GM12801 (cell line): ENCODE results near the gene NMRK2.

Experiments used
- TF ChIP-seq, protein P1 (sequence below): IDR thresholded peaks from one replicate; pipeline ENCODE4 v1.5.1; 2011; ENCODE audit warnings: control low read depth; ENCODE audit not compliant: insufficient read length; ENCODE audit errors: extremely low read depth

Gene NMRK2, protein sequence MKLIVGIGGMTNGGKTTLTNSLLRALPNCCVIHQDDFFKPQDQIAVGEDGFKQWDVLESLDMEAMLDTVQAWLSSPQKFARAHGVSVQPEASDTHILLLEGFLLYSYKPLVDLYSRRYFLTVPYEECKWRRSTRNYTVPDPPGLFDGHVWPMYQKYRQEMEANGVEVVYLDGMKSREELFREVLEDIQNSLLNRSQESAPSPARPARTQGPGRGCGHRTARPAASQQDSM

GRCh38 chr19:3932931-3933810 lies at the start of gene NMRK2:
Gene NMRK2 (plus strand): TSS chr19:3933069. CDS start chr19:3933672, 603 bp downstream.
- TF ChIP-seq, protein P1, sequence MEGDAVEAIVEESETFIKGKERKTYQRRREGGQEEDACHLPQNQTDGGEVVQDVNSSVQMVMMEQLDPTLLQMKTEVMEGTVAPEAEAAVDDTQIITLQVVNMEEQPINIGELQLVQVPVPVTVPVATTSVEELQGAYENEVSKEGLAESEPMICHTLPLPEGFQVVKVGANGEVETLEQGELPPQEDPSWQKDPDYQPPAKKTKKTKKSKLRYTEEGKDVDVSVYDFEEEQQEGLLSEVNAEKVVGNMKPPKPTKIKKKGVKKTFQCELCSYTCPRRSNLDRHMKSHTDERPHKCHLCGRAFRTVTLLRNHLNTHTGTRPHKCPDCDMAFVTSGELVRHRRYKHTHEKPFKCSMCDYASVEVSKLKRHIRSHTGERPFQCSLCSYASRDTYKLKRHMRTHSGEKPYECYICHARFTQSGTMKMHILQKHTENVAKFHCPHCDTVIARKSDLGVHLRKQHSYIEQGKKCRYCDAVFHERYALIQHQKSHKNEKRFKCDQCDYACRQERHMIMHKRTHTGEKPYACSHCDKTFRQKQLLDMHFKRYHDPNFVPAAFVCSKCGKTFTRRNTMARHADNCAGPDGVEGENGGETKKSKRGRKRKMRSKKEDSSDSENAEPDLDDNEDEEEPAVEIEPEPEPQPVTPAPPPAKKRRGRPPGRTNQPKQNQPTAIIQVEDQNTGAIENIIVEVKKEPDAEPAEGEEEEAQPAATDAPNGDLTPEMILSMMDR = no peak

- TF ChIP-seq, protein P1 = no peak
Observed at GRCh38 chr19:3890591-3890990, 42.3 kb upstream of the NMRK2 start.

GRCh38 chr19:3893509-3894179 lies 39.2 kb upstream of the NMRK2 start:
- TF ChIP-seq, protein P1 = no peak

DNA sequence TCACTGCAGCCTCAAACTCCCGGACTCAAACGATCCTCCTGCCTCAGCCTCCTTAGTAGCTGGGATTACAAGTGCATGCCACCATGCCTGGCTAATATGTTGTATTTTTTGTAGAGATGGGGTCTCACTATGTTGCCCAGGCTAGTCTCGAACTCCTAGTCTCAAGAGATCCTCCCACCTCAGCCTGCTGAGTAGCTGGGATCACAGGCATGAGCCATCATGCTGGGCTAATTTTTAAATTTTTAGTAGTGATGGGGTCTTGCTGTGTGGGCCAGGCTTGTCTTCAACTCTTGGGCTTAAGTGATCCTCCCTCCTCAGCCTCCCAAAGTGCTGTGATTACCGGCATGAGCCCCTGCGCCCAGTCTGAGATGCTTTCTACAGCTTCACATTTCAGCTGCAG lies 37.1 kb upstream of the NMRK2 start:
- TF ChIP-seq, protein P1 = no peak

DNA sequence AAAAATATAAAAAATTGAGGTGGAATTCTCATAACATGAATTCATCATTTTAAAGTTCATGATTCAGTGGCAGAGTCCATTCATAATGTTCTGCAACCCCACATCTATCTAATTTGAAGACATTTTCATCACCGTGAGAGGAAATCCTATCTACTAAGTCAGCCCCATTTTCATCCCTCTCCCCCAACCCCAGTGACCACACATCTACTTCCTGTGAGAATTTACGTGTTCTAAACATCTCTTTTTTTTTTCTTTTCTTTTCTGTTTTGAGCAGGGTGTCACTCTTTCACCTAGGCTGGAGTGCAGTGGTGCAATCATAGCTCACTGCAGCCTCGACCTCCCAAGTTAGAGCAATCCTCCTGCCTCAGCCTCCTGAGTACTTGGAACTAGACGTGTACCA lies 34.9 kb upstream of the NMRK2 start:
- TF ChIP-seq, protein P1 = no peak

DNA sequence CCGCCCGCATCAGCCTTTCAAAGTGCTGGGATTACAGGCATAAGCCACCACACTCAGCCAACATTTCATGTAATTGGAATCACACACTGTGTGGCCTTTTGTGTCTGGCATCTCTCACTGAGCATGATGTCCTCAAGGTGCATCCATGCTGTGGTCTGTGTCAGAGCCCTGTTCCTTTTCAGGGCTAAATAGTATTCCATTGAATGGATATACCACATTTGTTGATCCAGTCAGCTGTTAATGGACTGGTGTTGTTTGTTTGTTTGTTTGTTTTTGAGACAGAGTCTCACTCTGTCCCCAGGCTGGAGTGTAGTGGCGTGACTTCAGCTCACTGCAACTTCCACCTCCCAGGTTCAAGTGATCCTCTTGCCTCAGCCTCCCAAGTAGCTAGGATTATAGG lies 34.4 kb upstream of the NMRK2 start:
- TF ChIP-seq, protein P1 = no peak

DNA sequence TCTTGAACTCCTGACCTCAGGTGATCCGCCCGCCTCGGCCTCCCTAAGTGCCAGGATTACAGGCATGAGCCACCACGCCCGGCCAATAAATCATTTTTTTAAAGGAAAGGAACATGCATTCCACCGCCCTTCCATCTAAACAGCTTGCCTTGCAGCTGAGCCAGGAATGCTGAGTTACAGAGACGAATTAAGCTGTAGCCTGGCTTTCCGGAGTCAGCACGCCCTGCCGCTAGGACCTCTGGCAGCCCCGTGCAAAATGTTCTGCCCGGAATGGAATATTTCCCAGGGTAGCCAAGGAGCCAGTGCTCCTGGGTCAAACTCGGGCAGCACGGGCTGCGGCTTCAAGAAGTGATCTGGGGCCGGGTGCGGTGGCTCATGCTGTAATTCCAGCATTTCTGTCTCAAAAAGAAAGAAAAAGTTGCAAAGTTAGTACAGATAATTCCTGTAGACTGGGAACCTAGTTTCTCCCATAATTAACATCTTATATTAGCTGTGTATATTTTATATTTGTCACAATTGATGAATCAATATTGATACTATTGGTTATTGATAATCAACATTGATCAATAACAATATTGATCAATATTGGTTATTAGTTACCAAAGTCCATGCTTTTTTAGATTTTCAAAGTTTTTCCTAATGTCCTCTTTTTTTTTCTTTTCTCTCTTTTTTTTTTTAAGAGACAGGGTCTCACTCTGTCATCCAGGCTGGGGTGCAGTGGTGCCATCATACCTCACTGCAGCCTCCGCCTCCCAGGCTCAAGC lies 33.2 kb upstream of the NMRK2 start:
- TF ChIP-seq, protein P1 = no peak
